Activated naive CD4-positive, alpha-beta T cell treated with anti-CD3 and anti-CD28 coated beads, Interleukin-2, amount 50 U/mL, for 72 hours (primary cell): Measurements from ENCODE around the gene POTEH. TPM values are rescaled to one million over a fixed set of nuclear protein-coding genes. Genes with fewer than 3 reads are reported as not detected.

Source experiments
- total RNA-seq, 2 donors: library from RNA; stranded (reverse); gene quantifications; one replicate each; pipeline ENCODE4 v1.2.3, GENCODE V29; 2022

POTEH gene
- total RNA-seq, 2 donors from 2014 or later: not detected

Other genes with a start within 250 kb of the POTEH start
- not detected for gene OR11H1, start 161.8 kb upstream of the POTEH start, total RNA-seq